ENCODE results near the gene SPTBN1.

The SPTBN1 gene

GRCh38 chr2:54434711-54435110 is 21.4 kb upstream of the SPTBN1 start:
- H3K36me3 Mint-ChIP-seq (ENCODE audit: low read depth) = no peaks in the 10 kb centered on the region
- H3K27me3 Mint-ChIP-seq (ENCODE audit: low read depth, poor library complexity) = peaks cover 7% of the 10 kb centered on the region
- peaks cover 7% of the 10 kb centered on the region for H3K4me1 Mint-ChIP-seq
- no peaks in the 10 kb centered on the region for H3K9me3 Mint-ChIP-seq
- no peak overlapping the region for H3K4me3 Mint-ChIP-seq
- no peak for DNase-seq
- H3K27ac Mint-ChIP-seq = no peak overlapping the region
- TF ChIP-seq CTCF (IDR thresholded peaks at IDR 0.05) = no peak

- no peaks in the 10 kb centered on the region for H3K9me3 Mint-ChIP-seq
- H3K27ac Mint-ChIP-seq = no peak overlapping the region
- H3K27me3 Mint-ChIP-seq (ENCODE audit: low read depth, poor library complexity) = peaks cover 7% of the 10 kb centered on the region
- TF ChIP-seq CTCF (IDR thresholded peaks at IDR 0.05) = no peak
- H3K4me1 Mint-ChIP-seq = no peaks in the 10 kb centered on the region
- DNase-seq = no peak
- H3K4me3 Mint-ChIP-seq = no peak overlapping the region
- H3K36me3 Mint-ChIP-seq (ENCODE audit: low read depth) = no peaks in the 10 kb centered on the region
These were observed 20.6 kb upstream of the SPTBN1 start for GRCh38 chr2:54435325-54436226.

- no peaks in the 10 kb centered on the region for H3K36me3 Mint-ChIP-seq (ENCODE audit: low read depth)
- peaks cover 3% of the 10 kb centered on the region for H3K9me3 Mint-ChIP-seq
- H3K4me1 Mint-ChIP-seq = no peaks in the 10 kb centered on the region
- H3K4me3 Mint-ChIP-seq = no peak overlapping the region
- H3K27me3 Mint-ChIP-seq (ENCODE audit: low read depth, poor library complexity) = peaks cover 5% of the 10 kb centered on the region
- H3K27ac Mint-ChIP-seq = no peak overlapping the region
- TF ChIP-seq CTCF (IDR thresholded peaks at IDR 0.05) = no peak
- DNase-seq = no peak
These were observed 18.5 kb upstream of the SPTBN1 start for GRCh38 chr2:54437588-54437987.

- no peak overlapping the region for H3K27ac Mint-ChIP-seq
- peaks cover 3% of the 10 kb centered on the region for H3K9me3 Mint-ChIP-seq
- no peaks in the 10 kb centered on the region for H3K36me3 Mint-ChIP-seq (ENCODE audit: low read depth)
- peaks cover 3% of the 10 kb centered on the region for H3K27me3 Mint-ChIP-seq (ENCODE audit: low read depth, poor library complexity)
- H3K4me3 Mint-ChIP-seq = no peak overlapping the region
- no peaks in the 10 kb centered on the region for H3K4me1 Mint-ChIP-seq
- no peak for DNase-seq
- TF ChIP-seq CTCF (IDR thresholded peaks at IDR 0.05) = no peak
These were observed 17.9 kb upstream of the SPTBN1 start for GRCh38 chr2:54438271-54438670.

GRCh38 chr2:54439582-54439981 is 16.5 kb upstream of the SPTBN1 start:
- H3K36me3 Mint-ChIP-seq (ENCODE audit: low read depth) = no peaks in the 10 kb centered on the region
- no peak overlapping the region for H3K27ac Mint-ChIP-seq
- H3K27me3 Mint-ChIP-seq (ENCODE audit: low read depth, poor library complexity) = peaks cover 3% of the 10 kb centered on the region
- peaks cover 3% of the 10 kb centered on the region for H3K9me3 Mint-ChIP-seq
- H3K4me1 Mint-ChIP-seq = no peaks in the 10 kb centered on the region
- H3K4me3 Mint-ChIP-seq = no peak overlapping the region
- no peak for DNase-seq
- TF ChIP-seq CTCF (IDR thresholded peaks at IDR 0.05) = no peak

- DNase-seq = no peak
- Mint-ChIP-seq H3K4me1 (no peaks in the 10 kb centered on the region), H3K9me3 (peaks cover 3% of the 10 kb centered on the region), H3K27ac (no peak overlapping the region), H3K4me3 (no peak overlapping the region), H3K36me3 (ENCODE audit: low read depth) (no peaks in the 10 kb centered on the region), H3K27me3 (ENCODE audit: low read depth, poor library complexity) (peaks cover 3% of the 10 kb centered on the region)
- no peak for TF ChIP-seq CTCF (IDR thresholded peaks at IDR 0.05)
These were observed 16.1 kb upstream of the SPTBN1 start for GRCh38 chr2:54440050-54440449.

Measured in nephron progenitor cell (in vitro differentiated cells).